A673 (cell line): ENCODE measurements around the gene XPNPEP3. TPM values are rescaled to one million over a fixed set of nuclear protein-coding genes. Genes with fewer than 3 reads are reported as not detected.
"Not testable (repeated sequence)": the region's sequence is repeated elsewhere in the genome, so short reads cannot be mapped to it uniquely, and the experiment has no call there.

ENCODE experiments used
- BruUV-seq: library from RNA; stranded (reverse); fragments of 400-500 nt; replicated peaks from 2 replicates; lab custom pipeline; 2021; lab: Mats Ljungman, UMichigan
- CTCF ChIA-PET: fragments of 300-600 bp; sonication (Branson Sonifier 250); formaldehyde crosslinking; loops from one replicate; lab custom pipeline; 2022; ENCODE audit warnings: antibody characterized with exemption; lab: Charles Lee
- POLR2A ChIA-PET: fragments of 300-600 bp; sonication (Branson Sonifier 250); formaldehyde crosslinking; loops from one replicate; lab custom pipeline; 2022; ENCODE audit warnings: antibody characterized with exemption; ENCODE audit not compliant: low non-redundant PET; lab: Charles Lee
- DNase-seq: peaks from one replicate; pipeline ENCODE4 v3.0.0-alpha.2; 2015; ENCODE audit warnings: low spot score
- H3K27ac ChIP-seq: fragments of 200-600 bp; sonication (generic); 2 replicates; pipeline ENCODE4 v1.5.1; 2016; ENCODE audit warnings: mixed run types, low read depth, mild to moderate bottlenecking, mixed read lengths, antibody characterized with exemption, low read length; ENCODE audit not compliant: poor library complexity, severe bottlenecking
- H3K27me3 ChIP-seq: fragments of 200-600 bp; sonication (generic); replicated peaks from 2 replicates; pipeline ENCODE4 v1.6.1; 2017; ENCODE audit warnings: mixed run types, low read depth, mild to moderate bottlenecking, mixed read lengths, antibody characterized with exemption, low read length; ENCODE audit not compliant: insufficient read depth, poor library complexity
- H3K36me3 ChIP-seq: fragments of 200-600 bp; sonication (generic); 2 replicates; pipeline ENCODE4 v1.6.1; 2016; ENCODE audit warnings: mixed run types, mild to moderate bottlenecking, mixed read lengths, antibody characterized with exemption, low read length; ENCODE audit not compliant: insufficient read depth, poor library complexity, severe bottlenecking
- H3K4me1 ChIP-seq: fragments of 200-600 bp; sonication (generic); 2 replicates; pipeline ENCODE4 v1.6.1; 2017; ENCODE audit warnings: mixed run types, mild to moderate bottlenecking, mixed read lengths, antibody characterized with exemption, low read length; ENCODE audit not compliant: insufficient read depth, poor library complexity, severe bottlenecking
- H3K4me3 ChIP-seq: fragments of 200-600 bp; sonication (generic); 2 replicates; pipeline ENCODE4 v1.5.1; 2016; ENCODE audit warnings: low read depth, mixed run types, mild to moderate bottlenecking, mixed read lengths, low read length; ENCODE audit not compliant: poor library complexity, severe bottlenecking
- H3K9me3 ChIP-seq: fragments of 200-600 bp; sonication (generic); 2 replicates; pipeline ENCODE4 v1.6.1; 2016; ENCODE audit warnings: mixed run types, low read depth, mild to moderate bottlenecking, mixed read lengths, antibody characterized with exemption, low read length; ENCODE audit not compliant: poor library complexity, severe bottlenecking
- CTCF ChIP-seq: fragments of 300-800, 200-600 bp; sonication (generic); conservative IDR thresholded peaks from 2 replicates; pipeline ENCODE4 v1.5.1; 2017; ENCODE audit warnings: low read depth, mild to moderate bottlenecking, antibody characterized with exemption, low read length, moderate library complexity, mixed read lengths
- EZH2 ChIP-seq: fragments of 200-600 bp; sonication (generic); IDR thresholded peaks from 2 replicates; pipeline ENCODE4 v1.6.1; 2017; ENCODE audit warnings: borderline replicate concordance, low read depth, mild to moderate bottlenecking, mixed read lengths, antibody characterized with exemption, low read length; ENCODE audit not compliant: poor library complexity, severe bottlenecking
- intact Hi-C: fragments of 100-400 bp; cut with micrococcal nuclease; formaldehyde crosslinking; loops from one replicate; pipeline ENCODE4 v1.10.0; 2022; ENCODE audit not compliant: unreplicated experiment
- total RNA-seq: library from RNA; stranded (reverse); gene quantifications from 2 replicates; pipeline ENCODE4 v1.2.3, GENCODE V29; 2021

Gene XPNPEP3
- total RNA-seq, 1 experiment from 2014 or later = 31.3 TPM

- no peaks in the 10 kb centered on the region for H3K9me3 ChIP-seq
- no peaks in the 10 kb centered on the region for H3K27me3 ChIP-seq
- POLR2A ChIA-PET = no interaction called here
- intact Hi-C loops = no loop called here
- no TSS peak for BruUV-seq
- peak overlapping the region; percentile 8 for H3K27ac ChIP-seq
- no peak for TF ChIP-seq EZH2
- no peak for TF ChIP-seq CTCF
- H3K4me3 ChIP-seq = no peak overlapping the region
- CTCF ChIA-PET = no interaction called here
- peaks cover 12% of the 10 kb centered on the region for H3K4me1 ChIP-seq
- no peak for DNase-seq
- H3K36me3 ChIP-seq = peaks cover 91% of the 10 kb centered on the region
These were observed 18.5 kb upstream of the XPNPEP3 start for GRCh38 chr22:40838486-40838885.

GRCh38 chr22:40844951-40845350 is 12.0 kb upstream of the XPNPEP3 start:
- no peak for TF ChIP-seq EZH2
- no peak for TF ChIP-seq CTCF
- Histone ChIP-seq H3K27ac (no peak overlapping the region), H3K36me3 (peaks cover 98% of the 10 kb centered on the region), H3K4me1 (peaks cover 5% of the 10 kb centered on the region), H3K4me3 (no peak overlapping the region), H3K9me3 (no peaks in the 10 kb centered on the region), H3K27me3 (no peaks in the 10 kb centered on the region)
- CTCF ChIA-PET = no interaction called here
- DNase-seq = no peak
- BruUV-seq = no TSS peak
- intact Hi-C loops = no loop called here
- POLR2A ChIA-PET = no interaction called here

- CTCF ChIA-PET, intact Hi-C loops, BruUV-seq: not testable (repeated sequence)
These were observed 11.1 kb upstream of the XPNPEP3 start for GRCh38 chr22:40845816-40846215.

GRCh38 chr22:40853333-40853732 is 3.6 kb upstream of the XPNPEP3 start:
- Histone ChIP-seq H3K9me3 (no peaks in the 10 kb centered on the region), H3K36me3 (peaks cover 25% of the 10 kb centered on the region), H3K4me3 (peak overlapping the region; percentile 75), H3K27ac (peak overlapping the region; percentile 71), H3K4me1 (peaks cover 20% of the 10 kb centered on the region), H3K27me3 (no peaks in the 10 kb centered on the region)
- POLR2A ChIA-PET = no interaction called here
- intact Hi-C loops = no loop called here
- TF ChIP-seq CTCF (no peak), EZH2 (no peak)
- no TSS peak for BruUV-seq
- CTCF ChIA-PET = no interaction called here
- no peak for DNase-seq

More at GRCh38 chr22:40845816-40846215, 11.1 kb upstream of the XPNPEP3 start:
- DNase-seq, H3K4me3 ChIP-seq, H3K4me1 ChIP-seq, H3K27me3 ChIP-seq, POLR2A ChIA-PET, H3K27ac ChIP-seq, H3K9me3 ChIP-seq: not testable (repeated sequence)
- peaks cover 99% of the 10 kb centered on the region for H3K36me3 ChIP-seq
